GM18867 (cell line): Measurements from ENCODE around the gene LRTM2.
A peak's percentile ranks its signal among the peaks of the same experiment; 100 is the strongest.

Experiments used
- ATAC-seq: cut with Tn5 transposase; IDR thresholded peaks from one replicate; pipeline ENCODE4 v1.9.1; 2021; ENCODE audit warnings: mild to moderate bottlenecking, moderate library complexity; ENCODE audit not compliant: unreplicated experiment

LRTM2 gene

DNA sequence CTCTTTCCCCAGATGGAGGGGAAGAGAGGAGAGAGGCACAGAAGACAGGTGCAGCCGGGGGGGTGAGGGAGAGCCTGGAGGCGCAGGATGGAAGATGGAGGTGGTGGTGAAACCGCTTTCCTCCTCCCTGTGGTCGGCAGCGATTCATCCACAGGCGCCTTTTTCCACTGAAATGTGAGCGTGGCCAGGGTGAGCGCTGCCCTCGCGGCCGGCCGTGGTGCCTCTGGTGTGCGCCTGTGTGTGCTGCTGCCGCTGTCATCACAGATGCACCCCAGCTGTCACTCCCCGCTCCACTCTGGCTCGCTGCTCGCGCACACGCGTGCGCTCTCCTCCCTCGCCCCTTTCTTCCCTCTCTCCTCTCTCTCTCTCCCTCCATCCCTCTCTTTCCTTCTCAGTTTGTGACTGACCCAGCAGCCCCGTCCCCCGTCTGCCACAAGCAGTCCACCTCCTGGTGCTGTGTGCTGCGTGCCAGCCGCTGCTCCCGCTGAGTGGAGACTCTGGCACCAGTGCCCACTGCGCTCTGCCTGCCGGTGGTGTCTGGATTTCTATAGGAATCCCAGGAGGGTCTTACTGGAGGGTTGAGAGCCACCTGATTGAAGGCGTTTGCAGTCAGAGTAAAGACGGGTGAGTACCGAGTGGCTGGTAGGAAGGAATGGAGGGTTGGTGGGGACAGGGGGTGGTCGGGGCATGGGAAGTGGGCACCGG is at the start of gene LRTM2:
LRTM2 (plus strand) TSS at position 375 of the 705 bp plus-strand sequence. CDS start 7,584 bp downstream, outside the sequence.
- ATAC-seq, result no peak

DNA sequence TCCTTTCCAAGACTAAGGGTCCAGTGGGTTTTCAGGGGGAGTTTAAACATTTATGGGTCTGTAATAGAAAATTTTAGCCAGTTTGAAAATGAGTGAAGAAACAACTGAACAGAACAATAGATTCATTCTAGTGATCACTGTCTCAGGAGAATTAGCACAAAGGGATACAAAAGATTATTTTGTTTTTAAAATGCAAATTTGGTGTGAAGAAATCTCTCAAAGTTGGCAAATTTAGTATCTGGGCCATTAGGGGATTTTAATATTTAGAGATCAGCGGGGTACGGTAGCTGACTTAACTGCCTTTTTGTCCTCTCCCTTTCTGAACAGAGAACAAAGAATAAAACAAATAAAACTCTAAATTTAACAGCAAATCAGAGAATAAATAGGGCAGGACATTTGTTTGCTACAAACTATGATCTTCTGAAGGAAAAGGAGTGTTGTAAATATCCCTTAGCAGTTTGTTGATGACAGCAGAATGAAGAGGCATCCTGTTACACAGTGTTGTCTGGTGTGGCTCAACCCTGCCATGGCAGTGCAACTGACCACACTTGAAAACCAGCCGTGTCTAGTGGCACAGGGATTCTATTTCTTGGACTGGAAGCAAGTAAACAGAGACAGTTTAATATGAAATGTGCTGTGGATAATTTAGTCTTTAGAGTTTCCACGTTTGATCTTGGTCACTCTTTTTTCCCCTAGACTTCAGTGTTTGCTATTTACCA is 46.3 kb upstream of the LRTM2 start:
- ATAC-seq, result no peak

DNA sequence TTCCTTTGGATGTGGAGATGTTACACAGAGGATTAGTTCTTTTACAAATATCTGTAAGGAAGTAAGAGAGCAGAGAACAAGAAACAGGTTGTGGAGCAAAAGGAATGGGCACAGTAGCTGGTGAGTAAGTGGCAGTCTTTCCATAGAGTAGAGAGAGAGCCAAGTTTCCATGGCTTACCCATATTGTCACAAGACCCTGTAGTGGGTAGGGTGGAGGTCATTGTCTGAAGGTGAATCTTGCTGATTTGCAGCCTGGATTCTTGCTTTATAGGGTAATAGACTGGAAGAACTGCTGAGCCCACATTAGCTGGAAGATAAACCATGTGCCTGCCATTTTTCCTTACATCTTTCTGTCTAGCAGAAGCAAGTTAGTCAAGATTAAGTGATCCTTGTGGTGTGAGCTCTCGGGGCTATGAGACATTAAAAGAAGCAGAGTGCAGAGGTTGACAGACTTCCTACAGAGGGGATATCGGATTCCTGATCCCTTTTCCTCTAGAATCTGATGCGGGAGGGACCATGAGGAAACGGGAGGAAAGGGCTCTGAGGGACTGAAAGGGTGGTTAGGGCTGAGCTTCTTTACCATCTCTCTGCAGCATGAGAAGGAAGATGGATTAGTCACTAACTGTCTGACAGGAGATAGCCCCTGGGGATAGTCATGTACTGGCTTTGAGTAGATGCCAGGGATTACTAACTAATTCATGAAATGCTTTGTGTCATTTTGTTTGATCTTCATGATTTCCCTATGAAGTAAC is 44.0 kb upstream of the LRTM2 start:
- no peak for ATAC-seq

DNA sequence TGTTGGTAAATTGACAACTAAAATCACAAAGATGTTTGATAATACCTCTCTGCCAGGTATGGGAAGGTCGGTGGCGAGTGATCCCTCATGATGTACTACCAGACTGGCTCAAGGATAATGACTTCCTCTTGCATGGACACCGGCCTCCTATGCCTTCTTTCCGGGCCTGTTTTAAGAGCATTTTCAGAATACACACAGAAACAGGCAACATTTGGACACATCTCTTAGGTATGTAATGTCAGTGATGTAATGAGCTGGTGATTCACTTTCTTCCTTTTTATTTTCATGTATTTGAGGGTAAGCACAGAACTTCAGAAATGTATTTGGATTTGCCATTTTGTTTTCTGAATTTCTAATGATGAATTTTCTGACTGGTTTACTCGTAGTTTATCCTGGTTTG is 42.6 kb upstream of the LRTM2 start:
- ATAC-seq, result no peak

DNA sequence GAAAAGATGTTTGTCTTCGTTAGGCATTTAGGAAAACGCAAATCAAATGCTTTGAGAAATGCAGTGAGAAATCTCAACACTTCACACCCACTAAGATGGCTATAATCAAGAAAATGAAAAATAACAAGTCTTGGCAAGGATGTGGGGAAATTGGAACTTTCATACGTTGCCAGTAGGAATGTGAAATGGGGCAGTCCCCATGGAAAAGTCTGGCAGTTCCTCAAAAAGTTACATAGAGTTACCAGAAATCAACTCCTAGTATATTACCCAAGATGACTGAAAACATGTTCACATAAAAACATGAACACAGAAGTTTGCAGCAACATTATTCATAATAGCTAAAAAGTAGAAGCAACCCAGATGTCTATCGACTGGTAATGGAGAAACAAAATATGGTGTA is 41.5 kb upstream of the LRTM2 start:
- no peak for ATAC-seq

DNA sequence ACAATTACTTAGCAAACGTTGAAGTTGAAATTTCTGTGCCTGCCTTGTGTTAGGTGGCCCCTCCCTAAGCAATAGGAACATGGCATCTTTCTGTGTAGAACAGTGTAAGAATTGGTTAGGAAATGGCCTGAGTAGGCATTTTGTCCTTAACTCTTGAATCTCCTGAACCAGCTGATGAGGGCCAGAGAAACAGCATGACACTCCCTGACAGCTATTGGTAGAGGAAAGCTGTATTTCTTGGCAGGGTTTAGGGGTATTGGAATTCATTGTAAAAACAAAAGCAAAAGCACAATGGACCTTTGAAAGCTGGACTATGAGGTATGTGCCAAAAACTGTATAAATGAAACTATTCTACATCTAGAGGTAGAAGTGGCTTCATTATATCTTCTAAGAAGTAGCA is 40.6 kb upstream of the LRTM2 start:
- no peak for ATAC-seq

DNA sequence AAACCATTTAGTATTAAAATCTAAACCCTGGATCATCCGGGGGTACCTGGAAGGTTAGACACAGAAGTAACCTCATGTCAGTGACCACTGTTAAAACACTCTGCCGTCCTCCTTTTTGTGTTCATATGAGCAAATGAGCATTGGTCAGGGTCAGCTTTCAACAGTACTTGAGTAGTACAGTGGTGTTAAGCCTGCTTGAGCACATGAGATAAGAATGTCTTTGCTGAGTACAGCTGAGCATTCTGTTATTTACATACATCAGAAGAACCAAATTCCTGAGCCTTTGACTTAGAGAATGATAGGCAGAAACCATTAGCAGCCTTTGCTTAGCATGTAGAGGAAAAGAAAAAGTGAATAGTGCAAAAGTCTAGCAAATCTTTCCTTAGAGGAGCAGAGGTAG is 38.6 kb upstream of the LRTM2 start:
- ATAC-seq, result no peak

DNA sequence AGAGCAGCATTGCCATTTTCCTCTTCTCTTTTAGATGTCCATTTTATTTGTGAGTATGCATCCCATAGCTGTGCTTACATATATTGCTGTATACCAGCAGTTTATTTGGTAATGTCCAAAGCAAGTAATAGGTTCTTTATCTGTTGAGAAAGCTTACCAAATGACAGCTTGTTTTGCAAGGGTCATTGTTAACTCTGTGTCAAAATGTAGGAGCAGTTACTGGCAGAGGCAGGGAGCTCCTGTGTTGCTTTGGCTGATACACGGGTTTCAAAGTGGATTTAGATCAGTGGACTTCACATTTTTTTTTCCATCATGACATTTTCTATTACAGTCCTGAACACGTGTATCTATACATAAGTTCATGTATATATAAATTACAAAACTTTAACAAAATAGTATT is 38.1 kb upstream of the LRTM2 start:
- ATAC-seq, result no peak

DNA sequence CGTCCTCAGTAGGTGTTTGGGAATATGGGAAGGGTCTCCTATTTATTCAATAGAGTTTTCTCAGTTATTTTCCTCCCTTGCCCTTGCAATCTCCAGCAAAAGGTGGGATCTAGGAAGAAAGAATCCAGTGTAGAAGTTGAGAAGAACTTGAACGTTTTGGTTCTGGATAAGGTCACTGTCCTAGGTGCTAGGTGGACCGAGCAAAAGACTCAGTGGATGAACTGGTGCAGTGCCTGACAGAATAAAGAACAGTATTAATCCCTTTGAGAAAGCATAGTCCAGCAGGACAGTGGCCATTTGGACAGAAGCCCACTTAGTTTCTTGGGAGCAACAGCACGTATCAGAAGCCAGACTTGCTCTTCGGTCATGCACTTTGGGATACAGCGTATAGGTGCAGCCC is 32.7 kb upstream of the LRTM2 start:
- no peak for ATAC-seq

DNA sequence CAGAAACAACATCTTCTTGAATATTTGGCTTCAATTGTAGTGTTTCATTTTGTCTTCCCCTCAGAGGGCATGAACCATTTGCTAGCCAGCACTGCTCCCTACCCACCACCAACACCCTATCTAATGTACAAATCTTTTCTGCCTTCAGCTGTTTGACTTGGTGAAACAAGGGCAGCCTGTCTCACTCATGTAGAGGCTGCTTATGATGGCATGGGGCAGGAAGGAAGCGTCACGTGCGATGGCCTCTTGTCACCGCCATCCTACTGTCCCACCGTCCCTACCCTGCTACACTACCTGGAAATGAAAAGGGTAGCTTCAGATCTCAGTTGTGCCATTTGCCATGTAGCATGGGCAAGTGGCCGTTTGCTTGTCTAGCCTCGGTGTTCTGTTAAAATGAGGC is 29.9 kb upstream of the LRTM2 start:
- no peak for ATAC-seq

DNA sequence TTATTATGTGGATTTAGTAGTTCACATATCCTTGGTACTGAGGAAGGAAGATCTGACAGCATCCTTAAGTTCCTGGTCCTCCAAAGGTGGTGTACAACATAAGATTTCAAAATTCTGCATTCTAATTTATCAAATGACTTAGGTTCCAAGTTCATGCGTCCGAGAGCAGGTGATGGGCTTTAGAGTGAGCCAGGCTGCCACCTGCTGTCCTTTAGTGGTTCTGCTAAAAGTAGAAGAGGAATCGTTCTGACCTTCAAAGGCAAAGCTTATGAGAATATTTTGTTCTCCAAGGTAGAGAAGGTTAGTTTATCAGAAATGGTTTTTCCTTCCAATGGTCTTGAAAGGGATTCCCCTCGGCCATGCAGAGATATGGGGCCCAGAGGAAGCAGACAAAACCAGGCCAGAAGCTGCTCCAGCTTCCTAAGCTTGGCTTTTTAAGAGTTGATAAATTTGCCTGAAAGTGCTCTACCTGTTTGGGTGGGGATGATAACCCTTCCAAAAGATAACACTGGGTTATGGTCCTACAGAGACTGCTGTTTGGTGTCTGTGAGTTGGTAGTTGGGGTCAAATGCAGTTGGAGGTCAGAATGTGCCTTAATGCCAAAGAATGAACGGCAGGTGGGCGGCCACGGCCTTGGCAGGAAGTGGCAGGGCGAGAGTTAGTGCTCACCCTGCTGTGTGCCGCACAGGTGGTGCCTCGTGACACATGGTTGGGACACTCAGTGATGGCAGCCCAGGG is 29.1 kb upstream of the LRTM2 start:
- no peak for ATAC-seq

DNA sequence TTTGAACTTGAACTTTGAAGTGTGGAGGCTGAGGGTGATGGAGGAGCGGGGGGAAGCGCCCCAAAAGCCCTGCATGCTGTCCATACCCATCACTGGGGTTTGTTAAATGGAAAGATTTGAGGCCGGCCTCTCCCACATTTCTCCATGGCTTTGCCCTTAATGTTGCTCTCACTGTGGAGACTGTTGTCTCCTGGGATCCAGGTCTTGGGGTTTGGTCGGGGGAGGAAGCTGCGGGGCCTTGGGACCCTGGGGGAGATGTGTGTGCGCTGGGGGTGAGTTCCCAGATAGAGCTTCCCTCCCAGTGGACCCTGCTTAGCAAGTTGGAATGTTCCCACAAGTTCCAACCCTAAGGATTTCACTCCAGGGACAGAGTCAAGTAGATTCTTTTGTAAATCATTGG is 28.0 kb upstream of the LRTM2 start:
- no peak for ATAC-seq

DNA sequence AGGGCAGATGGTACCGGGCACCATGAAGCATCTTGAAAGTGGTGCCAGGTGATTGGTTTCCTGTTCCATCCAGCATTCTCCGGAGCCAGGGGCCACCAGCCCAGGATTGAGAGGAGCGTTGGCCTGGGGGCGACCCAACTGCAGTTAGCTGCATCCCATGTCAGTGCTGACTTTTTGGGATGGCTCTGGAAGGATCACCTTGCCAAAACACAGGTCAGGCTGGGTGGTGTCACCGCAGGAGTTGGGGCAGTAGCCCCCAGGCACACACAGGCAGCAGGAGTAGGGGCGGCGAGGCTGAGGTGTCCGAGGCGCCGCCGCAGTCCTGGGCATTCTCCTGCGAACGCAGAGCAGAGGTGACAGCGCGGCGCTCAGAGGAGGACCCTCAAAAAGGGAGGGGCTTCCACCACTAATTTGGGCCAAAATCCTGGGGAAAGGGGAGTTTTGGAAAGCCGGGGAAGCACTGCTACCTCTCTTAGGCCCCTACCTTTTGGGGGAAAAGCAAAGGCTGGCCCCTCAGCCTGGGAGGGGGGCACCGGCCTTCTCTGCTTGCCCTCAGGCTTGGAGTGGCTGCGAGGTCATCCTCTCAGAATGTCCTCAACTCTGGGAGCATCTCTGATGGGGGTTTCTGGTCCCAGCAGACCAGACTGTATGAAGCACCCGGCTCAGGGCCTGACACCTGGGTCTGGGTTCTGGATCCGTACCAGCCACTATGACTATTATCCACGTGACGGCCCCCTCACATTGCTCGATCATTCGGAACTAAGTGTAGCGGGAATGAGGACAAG is 26.7 kb upstream of the LRTM2 start:
- ATAC-seq, result no peak

DNA sequence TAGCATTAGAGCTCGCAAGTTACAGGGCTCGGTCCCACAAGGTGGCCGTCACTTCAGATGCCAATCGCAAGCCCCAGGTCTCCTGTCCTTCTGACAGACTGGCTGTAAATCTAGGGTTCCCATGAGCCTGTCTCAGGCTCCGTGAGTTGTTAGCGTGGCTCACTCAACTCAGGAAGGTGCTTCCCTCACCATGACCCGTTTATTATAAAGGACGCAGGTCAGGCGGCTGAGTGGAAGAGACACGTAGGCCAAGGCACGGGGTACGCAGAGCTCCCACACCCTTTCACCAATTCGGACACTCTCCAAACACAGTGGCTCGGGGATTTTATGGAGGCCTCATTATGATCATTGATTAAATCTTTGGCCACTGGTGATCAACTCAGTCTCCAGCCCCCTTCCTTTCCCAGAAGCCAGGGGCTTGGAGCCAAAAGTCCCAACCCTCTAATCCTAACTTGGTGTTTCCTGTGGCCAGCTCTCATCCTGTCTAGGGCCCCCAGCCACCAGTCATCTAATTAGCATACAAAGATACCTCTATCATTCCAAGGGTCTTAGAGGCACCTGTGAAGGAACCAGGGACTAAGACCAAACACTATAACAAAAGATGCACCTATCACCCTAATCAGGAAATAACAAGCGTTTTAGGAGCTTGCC is 25.8 kb upstream of the LRTM2 start:
- no peak for ATAC-seq

DNA sequence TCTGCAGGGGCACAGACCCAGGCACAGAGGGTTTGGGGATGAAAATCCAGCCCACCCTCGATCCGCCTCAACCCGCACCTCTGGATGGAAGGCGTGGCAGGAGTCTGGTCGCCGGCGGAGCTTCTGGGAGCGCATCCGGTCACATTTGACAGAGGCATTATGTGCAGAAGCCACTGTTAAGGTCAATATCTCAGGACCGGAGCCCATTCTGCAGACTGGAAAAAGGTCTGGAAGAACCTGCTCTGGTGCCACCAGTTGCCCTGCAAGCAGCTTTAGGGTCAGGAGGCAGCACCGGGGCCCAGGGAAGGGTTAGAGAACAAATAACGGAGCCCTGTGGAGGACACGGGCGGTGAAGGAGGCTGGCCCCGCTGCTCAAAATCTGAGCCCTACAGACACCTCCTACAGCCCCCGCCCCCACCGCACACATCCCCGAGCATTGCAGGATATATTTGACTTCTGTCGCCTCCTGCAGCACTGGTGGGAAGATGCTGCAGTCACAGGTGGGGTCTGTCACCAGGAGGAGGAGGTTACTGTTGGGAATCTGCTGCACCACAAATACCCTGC is 25.1 kb upstream of the LRTM2 start:
- no peak for ATAC-seq

DNA sequence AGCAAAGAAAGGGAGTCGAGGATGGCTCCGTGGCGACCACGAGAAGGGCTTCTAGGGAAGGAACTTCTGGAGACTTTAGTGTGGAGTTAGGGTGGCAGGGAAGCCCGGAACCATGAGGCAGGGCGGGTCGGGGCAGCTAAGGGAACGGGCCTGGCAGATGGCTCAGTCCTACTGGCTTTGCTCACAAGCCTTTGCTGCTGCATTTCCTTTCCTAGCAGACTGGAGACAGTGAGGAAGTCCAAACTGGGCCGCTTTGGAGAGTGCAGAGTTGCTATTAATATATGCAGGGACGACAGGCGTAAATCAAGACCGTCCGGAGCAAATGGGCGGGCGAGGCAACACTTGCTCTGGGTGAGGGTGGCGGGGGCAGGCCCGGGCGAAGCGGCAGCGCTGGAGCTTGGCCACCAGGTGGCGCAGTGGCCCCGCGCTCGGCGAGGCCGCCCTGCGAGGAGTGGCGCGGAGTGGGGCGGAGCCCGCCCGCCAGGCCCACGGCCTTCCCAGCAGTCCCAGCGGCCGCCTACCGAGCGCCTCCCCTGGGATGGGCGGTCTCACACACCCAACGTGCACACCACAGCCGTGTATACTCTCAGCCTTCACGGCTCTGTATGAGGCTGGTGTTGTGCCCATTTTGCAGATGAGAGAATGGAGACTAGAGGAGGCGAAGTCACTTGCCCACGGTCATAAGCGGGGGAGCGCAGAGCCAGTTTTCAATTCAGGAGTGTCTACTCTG is 24.4 kb upstream of the LRTM2 start:
- ATAC-seq, result peak; percentile 89

DNA sequence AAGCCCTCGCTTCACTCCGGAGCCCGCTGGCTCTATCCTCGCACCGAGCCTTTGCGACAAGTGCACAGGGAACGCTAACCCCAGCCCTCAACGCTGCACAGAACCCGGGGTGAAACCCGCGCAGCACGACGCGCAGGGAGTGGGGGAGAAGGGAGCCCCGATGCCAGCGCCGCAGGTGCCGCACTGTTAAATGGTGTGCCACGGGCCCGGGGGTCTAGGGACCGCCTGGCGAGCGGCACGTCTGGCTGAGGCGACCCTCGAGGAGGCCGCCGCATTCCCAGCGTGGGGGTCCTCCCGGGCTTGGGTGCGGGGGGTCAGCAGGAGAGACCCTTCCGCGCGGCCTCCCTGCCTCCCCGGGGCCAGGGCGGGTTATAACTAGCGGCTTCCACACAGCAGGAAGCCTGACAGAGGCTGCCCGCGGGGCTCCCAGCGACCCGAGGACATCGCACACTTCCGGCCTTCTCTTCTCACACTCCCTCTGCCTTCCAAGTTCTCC is 23.8 kb upstream of the LRTM2 start:
- ATAC-seq, result peak; percentile 19

DNA sequence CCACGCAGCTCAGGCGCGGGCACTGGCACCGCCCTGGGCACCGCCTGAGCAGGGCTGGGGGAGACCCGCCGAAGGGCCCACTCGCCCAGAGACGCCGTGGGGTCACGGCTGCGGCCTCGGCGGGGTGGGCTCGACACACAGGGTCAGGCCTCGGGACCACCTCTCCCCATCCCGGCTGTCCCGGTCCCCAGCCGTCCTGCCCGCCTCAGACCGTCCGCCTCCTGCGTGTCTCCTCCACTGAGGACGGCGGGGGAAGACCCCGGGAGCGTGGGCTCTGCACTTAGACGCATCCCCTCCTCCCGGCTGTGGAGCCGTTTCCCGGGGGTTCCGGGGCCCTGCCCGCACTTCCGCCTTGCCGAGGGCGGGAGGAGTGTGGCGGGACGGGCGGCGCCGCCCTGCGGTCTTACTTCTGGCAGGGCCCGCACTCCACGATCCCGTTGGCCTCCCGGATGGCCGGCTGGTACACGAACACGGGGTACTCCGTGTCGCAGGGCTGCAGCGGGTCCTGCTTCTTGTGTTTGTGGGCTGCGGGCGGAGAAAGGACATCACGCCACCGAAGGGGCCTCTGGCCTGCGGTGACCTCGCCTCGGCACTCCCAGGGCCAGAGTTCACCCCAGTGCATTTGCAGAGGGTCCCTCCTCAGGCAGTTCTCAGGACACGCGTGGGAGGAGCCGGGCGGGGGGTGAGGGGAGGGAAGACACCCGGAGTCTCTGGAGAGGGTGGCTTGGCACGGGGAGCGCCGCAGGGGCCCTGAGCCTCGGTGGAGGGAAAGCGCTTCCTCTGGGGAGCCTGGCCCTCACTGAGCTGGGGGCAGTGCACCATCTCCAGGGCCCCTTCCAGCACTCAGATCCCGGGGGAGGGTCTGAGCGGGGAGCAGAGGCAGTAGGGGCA is 23.1 kb upstream of the LRTM2 start:
- ATAC-seq, result no peak
